ENCODE data around the gene MEI1. TPM values are rescaled to one million over a fixed set of nuclear protein-coding genes. Genes with fewer than 3 reads are reported as not detected.

MEI1 gene
- total and polyA plus RNA-seq, 2 donors (not counting 1 experiment from before 2014, with no cell fraction given) = 50.1 to 64.8 TPM

- intact Hi-C loops (cut with micrococcal nuclease) = loop anchor here (1.0 to 5.0 kb wide), 7 partner anchors 19 to 141 kb away; partner anchors contain the start of genes SNU13 and SREBF2
- ChIA-PET POLR2A (interaction anchor here (0.5 to 4.2 kb wide), 15 partner anchors 19 to 597 kb away, joined by 3 to 68 read pairs (median 7); partner anchors contain the start of genes CENPM, MEI1, SMDT1 and SREBF2), CTCF (interaction anchor here (0.9 to 5.6 kb wide), 14 partner anchors 13 to 419 kb away, joined by 3 to 56 read pairs (median 4); partner anchors contain the start of genes CENPM, MEI1 and TEF)
- Histone ChIP-seq H4K20me1 (ENCODE audit: control insufficient read depth, insufficient read depth, low read length, poor library complexity, severe bottlenecking) (no peaks in the 10 kb centered on the region), H3K79me2 (ENCODE audit: control insufficient read depth, insufficient read depth, low read length) (peaks cover 44% of the 10 kb centered on the region), H3K36me3 (replicated peaks in 1 of 2; ENCODE audit: control extremely low read depth in 1 of 2, control insufficient read depth in 1 of 2, extremely low read depth in 1 of 2, insufficient read depth in 2 of 2, low read length in 1 of 2) (peaks cover 0 to under 1% of the 10 kb centered on the region in 2 experiments), H3K27me3 (replicated peaks in 1 of 4; ENCODE audit: control extremely low read depth in 1 of 4, control insufficient read depth in 3 of 4, insufficient read depth in 4 of 4, low read length in 3 of 4) (no peaks in the 10 kb centered on the region), H3K27ac (ENCODE audit: low read length in 2 of 2) (peak within 1 kb of the TSS; percentile 90 to 91), H3K9ac (ENCODE audit: low read length) (peak within 1 kb of the TSS; percentile 81), H3K4me1 (ENCODE audit: control insufficient read depth in 2 of 2, insufficient read depth in 2 of 2, low read length in 2 of 2) (peaks cover 19 to 22% of the 10 kb centered on the region in 2 donors), H3K4me3 (ENCODE audit: control extremely low read depth in 1 of 5, extremely low read depth in 1 of 5, insufficient read depth in 1 of 5, low read depth in 2 of 5, low read length in 4 of 5) (peak within 1 kb of the TSS; percentile 65 to 98 (median 96)), H3K9me3 (ENCODE audit: control extremely low read depth in 1 of 3, control insufficient read depth in 2 of 3, insufficient read depth in 1 of 3, low read length in 2 of 3) (no peaks in the 10 kb centered on the region), H2AFZ (ENCODE audit: insufficient read depth, low read depth, low read length, poor library complexity, severe bottlenecking) (peak within 1 kb of the TSS; percentile 98), H3K4me2 (replicated peaks; ENCODE audit: low read depth, low read length, poor library complexity, severe bottlenecking) (peak within 1 kb of the TSS; percentile 90)
- H3K27ac Mint-ChIP-seq = peak within 1 kb of the TSS; percentile 99
- peak; percentile 98 for ATAC-seq (ENCODE audit: low read depth)
- H3K4me3 Mint-ChIP-seq = peak within 1 kb of the TSS; percentile 98
- no peaks in the 10 kb centered on the region for H3K27me3 Mint-ChIP-seq
- H3K9me3 Mint-ChIP-seq (ENCODE audit: insufficient read depth) = no peaks in the 10 kb centered on the region
- H3K4me1 Mint-ChIP-seq = peaks cover 24% of the 10 kb centered on the region
- TF ChIP-seq EZH2 (IDR thresholded peaks at IDR 0.05; ENCODE audit: borderline replicate concordance, insufficient read depth, low read depth, low read length, poor library complexity, severe bottlenecking) (no peak), CTCF (IDR thresholded peaks at IDR 0.05) (no peak)
- peak; percentile 91 for DNase-seq
- under 1% methylated on average over 51 of the region's 52 CpGs for WGBS (ENCODE audit: insufficient coverage)
Observed at GRCh38 chr22:41800348-41801146, 101.2 kb downstream of the MEI1 start, which contains the start of gene CCDC134. CCDC134 (plus strand) TSS chr22:41800679; CDS start chr22:41808891, 8,212 bp downstream.

All from B cell (primary cell).